PFSK-1 (cell line): Measurements from ENCODE around the gene ALDH4A1.

Experiments
- FOXP2 ChIP-seq: optimal IDR thresholded peaks from 2 replicates; pipeline ENCODE3; 2011; ENCODE audit warnings: borderline replicate concordance, control low read depth, inconsistent platforms; ENCODE audit not compliant: insufficient read depth; ENCODE audit errors: extremely low read length, extremely low read depth
- POLR2AphosphoS5 ChIP-seq: IDR thresholded peaks from 2 replicates; pipeline ENCODE4 v1.6.1; 2012; ENCODE audit warnings: low read depth, mild to moderate bottlenecking, control low read depth, low read length, moderate library complexity
- SIN3A ChIP-seq: IDR thresholded peaks from 2 replicates; pipeline ENCODE4 v1.6.1; 2012; ENCODE audit warnings: mild to moderate bottlenecking, low read length, moderate library complexity, borderline replicate concordance; ENCODE audit not compliant: insufficient read depth
- TAF1 ChIP-seq: IDR thresholded peaks from 2 replicates; pipeline ENCODE4 v1.6.1; 2012; ENCODE audit warnings: low read length, control low read depth, borderline replicate concordance; ENCODE audit not compliant: insufficient read depth
- TF ChIP-seq, protein P1 (sequence below), 2 experiments: IDR thresholded peaks; 2 replicates each; pipeline versions ENCODE4 v1.6.1 to v1.8.0; 2011 to 2012; ENCODE audit warnings: low read depth in 2 of 2, low read length in 2 of 2, control low read depth in 1 of 2, inconsistent platforms in 1 of 2, mild to moderate bottlenecking in 1 of 2, moderate library complexity in 1 of 2; ENCODE audit not compliant: insufficient read depth in 1 of 2

ALDH4A1 gene

DNA sequence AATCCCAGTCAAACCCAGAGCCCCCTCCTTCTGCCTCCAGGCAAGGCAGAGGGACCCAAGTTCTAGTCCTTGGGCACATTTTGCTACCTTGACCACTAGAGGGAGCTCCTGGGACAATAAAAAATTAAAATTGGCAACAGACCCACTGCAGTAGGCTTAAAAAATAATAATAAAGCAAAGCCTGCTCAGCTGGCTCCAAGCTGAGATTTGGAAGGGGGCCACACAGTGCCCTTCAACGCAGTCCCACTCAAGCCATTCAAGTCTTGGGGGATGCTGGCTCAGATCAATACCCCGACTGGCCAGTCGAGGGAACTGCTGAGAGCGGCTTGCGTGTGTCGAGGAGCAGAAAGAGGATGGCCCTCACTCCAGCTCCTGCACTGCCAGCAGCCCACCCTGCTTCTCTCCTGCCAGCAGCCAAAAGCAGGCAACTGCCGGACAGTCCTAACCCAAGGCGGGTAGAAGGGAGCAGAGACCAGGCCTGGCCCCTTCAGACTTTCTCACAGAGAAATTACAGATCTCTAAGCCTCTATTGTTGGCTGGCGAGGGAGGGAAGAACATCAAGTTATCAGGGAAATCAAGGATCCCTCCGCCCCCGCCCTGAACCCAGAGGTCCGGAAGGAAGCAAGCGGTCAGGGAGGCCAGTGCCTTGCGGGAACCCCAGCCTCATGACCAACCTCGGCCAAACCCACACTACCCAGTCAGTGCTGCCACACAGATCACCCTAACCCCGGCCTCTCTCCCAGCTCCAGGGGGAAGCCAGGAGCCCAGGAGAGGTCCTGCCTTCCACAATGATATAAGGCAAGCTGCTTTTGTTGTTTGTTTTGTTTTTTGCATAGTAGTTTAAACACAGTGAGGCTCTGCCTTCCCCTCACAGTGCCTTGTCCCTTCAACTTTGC is 4.9 kb upstream of the ALDH4A1 start:
- no peak for TF ChIP-seq FOXP2
- TF ChIP-seq TAF1, result no peak
- TF ChIP-seq POLR2AphosphoS5, result no peak
- TF ChIP-seq, protein P1, sequence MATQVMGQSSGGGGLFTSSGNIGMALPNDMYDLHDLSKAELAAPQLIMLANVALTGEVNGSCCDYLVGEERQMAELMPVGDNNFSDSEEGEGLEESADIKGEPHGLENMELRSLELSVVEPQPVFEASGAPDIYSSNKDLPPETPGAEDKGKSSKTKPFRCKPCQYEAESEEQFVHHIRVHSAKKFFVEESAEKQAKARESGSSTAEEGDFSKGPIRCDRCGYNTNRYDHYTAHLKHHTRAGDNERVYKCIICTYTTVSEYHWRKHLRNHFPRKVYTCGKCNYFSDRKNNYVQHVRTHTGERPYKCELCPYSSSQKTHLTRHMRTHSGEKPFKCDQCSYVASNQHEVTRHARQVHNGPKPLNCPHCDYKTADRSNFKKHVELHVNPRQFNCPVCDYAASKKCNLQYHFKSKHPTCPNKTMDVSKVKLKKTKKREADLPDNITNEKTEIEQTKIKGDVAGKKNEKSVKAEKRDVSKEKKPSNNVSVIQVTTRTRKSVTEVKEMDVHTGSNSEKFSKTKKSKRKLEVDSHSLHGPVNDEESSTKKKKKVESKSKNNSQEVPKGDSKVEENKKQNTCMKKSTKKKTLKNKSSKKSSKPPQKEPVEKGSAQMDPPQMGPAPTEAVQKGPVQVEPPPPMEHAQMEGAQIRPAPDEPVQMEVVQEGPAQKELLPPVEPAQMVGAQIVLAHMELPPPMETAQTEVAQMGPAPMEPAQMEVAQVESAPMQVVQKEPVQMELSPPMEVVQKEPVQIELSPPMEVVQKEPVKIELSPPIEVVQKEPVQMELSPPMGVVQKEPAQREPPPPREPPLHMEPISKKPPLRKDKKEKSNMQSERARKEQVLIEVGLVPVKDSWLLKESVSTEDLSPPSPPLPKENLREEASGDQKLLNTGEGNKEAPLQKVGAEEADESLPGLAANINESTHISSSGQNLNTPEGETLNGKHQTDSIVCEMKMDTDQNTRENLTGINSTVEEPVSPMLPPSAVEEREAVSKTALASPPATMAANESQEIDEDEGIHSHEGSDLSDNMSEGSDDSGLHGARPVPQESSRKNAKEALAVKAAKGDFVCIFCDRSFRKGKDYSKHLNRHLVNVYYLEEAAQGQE (IDR thresholded peaks at IDR 0.05; ENCODE audit: insufficient read depth in 1 of 2, low read depth in 2 of 2, low read length in 2 of 2), result no peak

DNA sequence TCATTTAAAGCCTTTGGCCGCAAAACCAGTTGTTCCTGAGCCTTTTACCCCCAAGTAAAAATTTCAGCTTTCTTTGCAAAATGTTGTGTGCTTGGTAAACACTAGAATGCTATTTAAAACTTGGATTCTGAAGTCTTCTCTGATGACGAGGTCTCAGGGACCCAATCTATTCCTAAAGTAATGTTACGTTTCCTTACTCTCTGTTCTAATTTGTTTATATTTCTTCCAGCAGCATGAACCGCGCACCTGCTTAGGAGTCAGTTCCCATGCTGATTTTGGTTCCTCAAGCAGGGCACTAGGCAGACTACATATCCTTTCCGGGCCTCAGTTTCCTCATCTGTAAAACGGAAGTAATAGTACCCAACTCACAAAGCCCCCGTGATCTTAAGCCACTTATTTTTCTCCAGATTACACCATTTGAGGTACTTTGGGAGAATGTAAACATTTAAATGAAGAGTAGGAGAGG is 969 bp upstream of the ALDH4A1 start:
- TF ChIP-seq TAF1, result no peak
- no peak for TF ChIP-seq POLR2AphosphoS5
- no peak for TF ChIP-seq FOXP2
- TF ChIP-seq SIN3A, result no peak
- TF ChIP-seq, protein P1 (IDR thresholded peaks at IDR 0.05; ENCODE audit: insufficient read depth in 1 of 2, low read depth in 2 of 2, low read length in 2 of 2), result no peak

DNA sequence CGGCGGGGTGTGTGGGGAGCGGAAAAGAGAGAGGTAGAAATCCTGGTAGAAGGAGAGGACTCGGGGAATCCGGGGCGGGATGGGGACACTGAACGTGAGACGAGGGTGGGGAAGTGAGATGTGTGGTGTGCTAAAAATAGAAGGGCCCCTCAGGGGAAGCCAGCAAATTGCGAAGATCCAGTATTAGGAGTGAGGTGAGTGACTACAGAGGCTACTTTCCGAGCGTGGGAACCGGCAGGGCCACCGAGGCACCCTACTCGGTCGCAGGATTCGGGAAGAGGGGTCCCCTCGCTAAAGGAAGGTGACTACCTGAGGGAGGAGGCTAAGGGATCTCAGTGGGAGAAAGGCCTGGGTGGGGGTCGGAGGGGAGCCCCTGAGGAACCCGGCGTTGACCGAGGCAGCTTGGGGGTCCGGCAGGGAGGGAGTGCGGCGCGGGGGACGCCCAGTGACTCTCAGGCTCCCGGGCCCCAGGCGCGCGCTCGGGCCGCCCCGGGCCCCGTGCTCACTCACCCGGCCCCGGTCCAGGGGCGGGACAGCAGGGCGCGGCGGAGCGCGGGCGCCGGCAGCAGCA is 318 bp downstream of the ALDH4A1 start:
- TF ChIP-seq TAF1 (no peak), SIN3A (no peak), FOXP2 (no peak), POLR2AphosphoS5 (no peak)
- TF ChIP-seq, protein P1 (IDR thresholded peaks at IDR 0.05; ENCODE audit: insufficient read depth in 1 of 2, low read depth in 2 of 2, low read length in 2 of 2), result no peak

DNA sequence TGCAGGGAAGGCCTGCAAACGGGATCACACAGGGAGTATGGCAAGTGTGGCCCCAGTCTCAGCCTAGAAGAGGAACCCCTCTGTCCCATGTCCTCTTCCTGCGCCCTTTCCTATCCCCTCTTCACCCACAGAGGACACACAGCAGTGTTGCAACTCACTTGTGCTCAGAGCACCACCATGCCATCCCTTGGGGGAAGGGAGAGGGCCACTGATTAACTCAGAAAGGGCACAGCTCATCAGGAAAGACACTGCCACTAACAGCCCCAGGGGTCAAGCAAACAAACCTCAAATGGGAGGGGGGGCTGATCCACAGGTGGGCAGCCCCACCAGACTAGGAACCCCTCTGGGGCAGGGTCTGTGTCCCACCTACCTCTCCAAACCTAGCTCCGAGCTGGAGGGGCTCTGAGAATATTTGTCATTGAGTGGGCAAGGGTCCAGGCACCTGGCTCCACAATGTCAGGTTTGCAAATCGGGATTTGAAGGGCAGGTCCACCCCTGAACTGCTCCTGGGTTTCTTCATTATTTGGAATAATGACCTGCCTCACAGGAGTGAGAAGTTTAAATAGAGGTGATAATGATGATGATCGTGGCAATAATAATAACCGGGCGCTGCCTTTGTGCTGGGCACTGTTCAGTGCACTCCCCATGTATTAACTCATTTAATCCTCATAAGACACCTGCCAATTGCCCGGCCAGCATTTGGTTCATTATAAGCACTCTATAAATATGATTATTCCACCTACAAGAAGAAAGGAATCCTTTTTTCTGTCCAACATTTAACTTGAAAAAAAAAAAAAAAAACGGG is 1.0 kb downstream of the ALDH4A1 start:
- no peak for TF ChIP-seq POLR2AphosphoS5
- TF ChIP-seq, protein P1 (IDR thresholded peaks at IDR 0.05; ENCODE audit: insufficient read depth in 1 of 2, low read depth in 2 of 2, low read length in 2 of 2), result no peak
- no peak for TF ChIP-seq TAF1
- TF ChIP-seq SIN3A, result no peak
- no peak for TF ChIP-seq FOXP2
